Mesenchymal stem cell (in vitro differentiated cells and primary cell): Measurements from ENCODE around the gene OMA1.
"Not testable (repeated sequence)": the region's sequence is repeated elsewhere in the genome, so short reads cannot be mapped to it uniquely, and the experiment has no call there.

Source experiments
- DNase-seq: peaks from one replicate; pipeline ENCODE4 v3.0.0-alpha.2; 2013
- H2AFZ ChIP-seq: one replicate; pipeline ENCODE4 v1.6.1; 2013; ENCODE audit warnings: low read depth, mild to moderate bottlenecking, control low read depth, inconsistent platforms, low read length, moderate library complexity
- H2AK5ac ChIP-seq: 2 replicates; pipeline ENCODE4 v1.6.1; 2013; ENCODE audit warnings: low read length, moderate library complexity, mild to moderate bottlenecking, inconsistent platforms; ENCODE audit not compliant: severe bottlenecking
- H2BK120ac ChIP-seq: one replicate; pipeline ENCODE4 v1.6.1; 2013; ENCODE audit warnings: low read depth, mild to moderate bottlenecking, inconsistent platforms, low read length, moderate library complexity
- H2BK12ac ChIP-seq, 2 experiments: one replicate each; pipeline ENCODE4 v1.6.1; 2013; ENCODE audit warnings: inconsistent platforms in 2 of 2, low read length in 2 of 2, mild to moderate bottlenecking in 2 of 2, moderate library complexity in 2 of 2, control low read depth in 1 of 2
- H2BK15ac ChIP-seq: one replicate; pipeline ENCODE4 v1.6.1; 2013; ENCODE audit warnings: mild to moderate bottlenecking, low read depth, inconsistent platforms; ENCODE audit not compliant: poor library complexity, severe bottlenecking
- H2BK5ac ChIP-seq: 2 replicates; pipeline ENCODE4 v1.6.1; 2013; ENCODE audit warnings: low read depth, mild to moderate bottlenecking, low read length, control low read depth, inconsistent platforms; ENCODE audit not compliant: poor library complexity, severe bottlenecking
- H3K14ac ChIP-seq, 2 experiments: one replicate each; pipeline ENCODE4 v1.6.1; 2013; ENCODE audit warnings: inconsistent platforms in 2 of 2, low read length in 2 of 2, control low read depth in 1 of 2, mild to moderate bottlenecking in 1 of 2, moderate library complexity in 1 of 2
- H3K18ac ChIP-seq, 2 experiments: one replicate each; pipeline ENCODE4 v1.6.1; 2013; ENCODE audit warnings: inconsistent platforms in 2 of 2, low read length in 2 of 2, control low read depth in 1 of 2, low read depth in 1 of 2, mild to moderate bottlenecking in 1 of 2
- H3K23ac ChIP-seq, 2 experiments: one replicate each; pipeline ENCODE4 v1.6.1; 2013; ENCODE audit warnings: inconsistent platforms in 2 of 2, low read length in 2 of 2, mild to moderate bottlenecking in 2 of 2, moderate library complexity in 2 of 2, control low read depth in 1 of 2
- H3K27ac ChIP-seq: 2 replicates; pipeline ENCODE4 v1.5.1; 2013; ENCODE audit warnings: mild to moderate bottlenecking, moderate library complexity, low read length, control low read depth, inconsistent platforms; ENCODE audit not compliant: poor library complexity, severe bottlenecking
- H3K27me3 ChIP-seq, 2 experiments: 2 replicates each; pipeline versions ENCODE4 v1.6.1 to v1.7.0; 2013; ENCODE audit warnings: low read length in 2 of 2, mild to moderate bottlenecking in 2 of 2, moderate library complexity in 2 of 2, control low read depth in 1 of 2, inconsistent platforms in 1 of 2; ENCODE audit not compliant: control insufficient read depth in 1 of 2, insufficient read depth in 1 of 2
- H3K36me3 ChIP-seq, 2 experiments: 2 replicates each; pipeline versions ENCODE4 v1.6.1 to v1.7.0; 2013; ENCODE audit warnings: low read length in 2 of 2, control low read depth in 1 of 2, inconsistent platforms in 1 of 2, low read depth in 1 of 2, mild to moderate bottlenecking in 1 of 2; ENCODE audit not compliant: insufficient read depth in 2 of 2, control insufficient read depth in 1 of 2
- H3K4ac ChIP-seq, 2 experiments: one replicate each; pipeline ENCODE4 v1.6.1; 2013; ENCODE audit warnings: inconsistent platforms in 2 of 2, low read length in 2 of 2, mild to moderate bottlenecking in 2 of 2, moderate library complexity in 2 of 2, control low read depth in 1 of 2, low read depth in 1 of 2
- H3K4me1 ChIP-seq: 2 replicates; pipeline ENCODE4 v1.6.1; 2013; ENCODE audit warnings: low read depth, low read length, control low read depth; ENCODE audit not compliant: control insufficient read depth, insufficient read depth
- H3K4me2 ChIP-seq: 2 replicates; pipeline ENCODE4 v1.6.1; 2013; ENCODE audit warnings: low read length, mild to moderate bottlenecking, inconsistent platforms; ENCODE audit not compliant: poor library complexity, severe bottlenecking
- H3K4me3 ChIP-seq, 2 experiments: 2 replicates each; pipeline versions ENCODE4 v1.5.1 to v1.7.0; 2013; ENCODE audit warnings: low read length in 2 of 2, mild to moderate bottlenecking in 2 of 2, control low read depth in 1 of 2, low read depth in 1 of 2; ENCODE audit not compliant: insufficient read depth in 1 of 2
- H3K79me1 ChIP-seq: replicated peaks from 2 replicates; pipeline ENCODE4 v1.6.1; 2013; ENCODE audit warnings: mild to moderate bottlenecking, control low read depth, low read length, inconsistent platforms; ENCODE audit not compliant: poor library complexity, severe bottlenecking
- H3K9ac ChIP-seq: 2 replicates; pipeline ENCODE4 v1.7.0; 2013; ENCODE audit warnings: mild to moderate bottlenecking, low read length, moderate library complexity
- H3K9me3 ChIP-seq: 2 replicates; pipeline ENCODE4 v1.7.0; 2013; ENCODE audit warnings: mild to moderate bottlenecking, low read length; ENCODE audit not compliant: control insufficient read depth
- H4K8ac ChIP-seq: one replicate; pipeline ENCODE4 v1.6.1; 2013; ENCODE audit warnings: inconsistent platforms, mild to moderate bottlenecking, low read length, moderate library complexity
- H4K91ac ChIP-seq: one replicate; pipeline ENCODE4 v1.6.1; 2013; ENCODE audit warnings: mild to moderate bottlenecking, low read length, inconsistent platforms
- WGBS: methylation state at CpG from one replicate; pipeline ENCODE4 v1.1.7; 2013; ENCODE audit warnings: mixed read lengths; 5-methylcytosine and 5-hydroxymethylcytosine counted together

Gene OMA1

DNA sequence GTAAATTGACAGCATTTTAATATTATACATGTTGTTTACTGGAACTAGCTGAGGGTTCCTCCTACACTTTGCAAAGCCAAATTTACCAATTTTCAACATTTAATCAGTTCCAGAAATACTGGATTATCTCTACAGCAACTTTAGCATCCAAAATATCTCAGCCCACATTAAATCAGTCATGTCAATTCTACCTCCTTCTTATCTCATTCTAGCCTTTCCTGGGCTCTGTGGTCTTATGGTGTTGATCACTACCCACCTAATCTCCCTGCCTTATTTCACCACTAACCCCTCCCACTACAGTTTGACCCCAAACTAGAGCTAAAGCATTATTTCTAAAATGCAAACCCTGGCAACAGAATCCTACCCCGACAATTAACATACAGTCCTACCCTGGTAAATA is 3.3 kb downstream of the OMA1 start:
- Histone ChIP-seq H3K79me1 (peaks cover 11% of the 10 kb centered on the region), H3K4me1 (peaks cover 3% of the 10 kb centered on the region), H4K8ac (no peak overlapping the region), H2BK15ac (no peak overlapping the region), H3K4me3 (no peak overlapping the region), H3K9ac (no peak overlapping the region), H2AFZ (no peak overlapping the region), H3K18ac (no peak overlapping the region), H2BK120ac (no peak overlapping the region), H2BK12ac (no peak overlapping the region), H2BK5ac (no peak overlapping the region), H3K9me3 (no peaks in the 10 kb centered on the region), H3K23ac (no peak overlapping the region), H3K27me3 (no peaks in the 10 kb centered on the region), H3K14ac (no peak overlapping the region), H4K91ac (no peak overlapping the region), H3K4ac (no peak overlapping the region), H3K36me3 (no peaks in the 10 kb centered on the region), H3K27ac (no peak overlapping the region), H3K4me2 (no peak overlapping the region), H2AK5ac (no peak overlapping the region)
- WGBS: no CpG with 5 or more reads among the region's 1 CpG
- DNase-seq: no peak

DNA sequence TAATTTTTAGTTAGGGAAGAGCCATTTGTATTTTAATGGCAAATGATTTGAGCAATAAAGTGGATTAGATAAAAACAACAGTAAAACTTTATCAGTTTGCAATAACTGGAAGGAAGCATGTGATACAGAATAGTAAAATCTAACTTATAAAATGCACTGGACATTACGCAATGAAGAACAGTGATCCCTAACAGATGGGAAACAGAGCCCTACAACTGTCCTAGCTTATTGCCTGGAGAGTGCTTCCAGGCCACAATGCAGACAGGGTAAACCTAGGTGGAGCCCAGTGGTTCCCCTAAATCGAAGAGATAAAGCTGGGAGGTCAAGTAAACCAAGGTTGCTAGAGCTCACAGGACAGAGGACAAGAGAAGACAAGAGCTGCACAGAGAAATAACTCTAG is 7.0 kb downstream of the OMA1 start:
- H3K9ac ChIP-seq: no peak overlapping the region
- no peak overlapping the region for H2AK5ac ChIP-seq
- no peaks in the 10 kb centered on the region for H3K9me3 ChIP-seq
- WGBS: 82% methylated on average over 2 of the region's 2 CpGs
- H3K36me3 ChIP-seq: peaks cover 0 to 7% of the 10 kb centered on the region in 2 experiments
- no peaks in the 10 kb centered on the region for H3K27me3 ChIP-seq
- no peak overlapping the region for H3K23ac ChIP-seq
- H3K4me1 ChIP-seq: no peaks in the 10 kb centered on the region
- no peak overlapping the region for H3K14ac ChIP-seq
- H2BK12ac ChIP-seq: no peak overlapping the region
- no peak overlapping the region for H2AFZ ChIP-seq
- H4K8ac ChIP-seq: no peak overlapping the region
- no peak overlapping the region for H3K4ac ChIP-seq
- H3K18ac ChIP-seq: no peak overlapping the region
- no peak overlapping the region for H3K4me2 ChIP-seq
- H2BK15ac ChIP-seq: no peak overlapping the region
- H3K79me1 ChIP-seq: peaks cover 9% of the 10 kb centered on the region
- H2BK120ac ChIP-seq: no peak overlapping the region
- H2BK5ac ChIP-seq: no peak overlapping the region
- H4K91ac ChIP-seq: no peak overlapping the region
- no peak overlapping the region for H3K4me3 ChIP-seq
- peak; percentile 7 for DNase-seq
- no peak overlapping the region for H3K27ac ChIP-seq

DNA sequence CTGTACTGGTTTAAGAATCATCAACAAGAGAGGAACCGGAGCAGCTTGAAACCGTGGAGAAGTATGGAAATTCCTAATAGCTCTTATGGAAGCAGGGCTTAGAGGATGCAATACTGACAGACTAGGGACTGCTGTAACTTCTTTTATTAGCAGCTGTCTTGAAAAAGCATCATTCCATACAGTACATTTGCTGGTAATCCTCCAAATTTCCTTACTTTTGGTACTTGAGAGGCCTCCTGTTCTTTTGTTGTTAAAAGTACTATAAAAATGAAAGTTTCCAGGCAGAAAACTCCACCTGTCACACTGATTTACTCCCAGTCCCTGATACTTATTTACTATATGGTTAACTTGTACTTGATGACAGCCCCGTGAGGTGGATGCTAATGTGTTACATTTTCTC is 7.7 kb downstream of the OMA1 start:
- Histone ChIP-seq H3K23ac (no peak overlapping the region), H2AFZ (no peak overlapping the region), H3K4me2 (no peak overlapping the region), H3K4me1 (no peaks in the 10 kb centered on the region), H4K8ac (no peak overlapping the region), H3K9ac (no peak overlapping the region), H2BK15ac (no peak overlapping the region), H2BK120ac (no peak overlapping the region), H2BK5ac (no peak overlapping the region), H3K9me3 (no peaks in the 10 kb centered on the region), H3K18ac (no peak overlapping the region), H4K91ac (no peak overlapping the region), H3K4ac (no peak overlapping the region), H3K36me3 (peaks cover 0 to 7% of the 10 kb centered on the region in 2 experiments), H3K27ac (no peak overlapping the region), H3K4me3 (no peak overlapping the region), H3K79me1 (peaks cover 7% of the 10 kb centered on the region), H2AK5ac (no peak overlapping the region), H2BK12ac (no peak overlapping the region), H3K27me3 (no peaks in the 10 kb centered on the region), H3K14ac (no peak overlapping the region)
- 72% methylated on average over 3 of the region's 3 CpGs for WGBS
- no peak for DNase-seq

DNA sequence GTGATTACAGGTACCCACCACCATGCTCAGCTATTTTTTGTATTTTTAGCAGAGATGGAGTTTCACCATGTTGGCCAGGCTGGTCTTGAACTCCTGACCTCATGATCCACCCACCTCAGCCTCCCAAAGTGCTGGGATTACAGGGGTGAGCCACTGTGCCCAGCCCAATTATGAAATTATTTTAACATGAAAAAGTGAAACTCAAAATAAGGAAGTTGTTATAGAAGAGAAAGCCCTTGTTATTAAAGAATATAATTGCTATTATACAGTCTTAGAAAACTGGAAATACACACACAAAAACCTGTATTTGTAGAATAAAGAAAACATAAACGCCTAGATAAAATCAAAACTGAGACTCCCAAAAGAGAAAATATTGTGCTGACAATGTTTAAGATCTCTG is 14.7 kb downstream of the OMA1 start:
- H2BK120ac ChIP-seq, H3K4me2 ChIP-seq, H3K79me1 ChIP-seq, H3K27ac ChIP-seq, DNase-seq, H3K4me1 ChIP-seq, H2AFZ ChIP-seq, H3K18ac ChIP-seq, H4K91ac ChIP-seq, H2BK12ac ChIP-seq, H3K9ac ChIP-seq, H4K8ac ChIP-seq, H2BK5ac ChIP-seq, H2BK15ac ChIP-seq, H3K14ac ChIP-seq, H3K9me3 ChIP-seq, H3K23ac ChIP-seq, H3K27me3 ChIP-seq, H2AK5ac ChIP-seq, H3K4me3 ChIP-seq, H3K4ac ChIP-seq: not testable (repeated sequence)
- peaks cover 0 to 10% of the 10 kb centered on the region in 2 experiments for H3K36me3 ChIP-seq
- no CpG with 5 or more reads among the region's 1 CpG for WGBS
